Measurements from ENCODE around the gene ATN1.

ATN1 gene

DNA sequence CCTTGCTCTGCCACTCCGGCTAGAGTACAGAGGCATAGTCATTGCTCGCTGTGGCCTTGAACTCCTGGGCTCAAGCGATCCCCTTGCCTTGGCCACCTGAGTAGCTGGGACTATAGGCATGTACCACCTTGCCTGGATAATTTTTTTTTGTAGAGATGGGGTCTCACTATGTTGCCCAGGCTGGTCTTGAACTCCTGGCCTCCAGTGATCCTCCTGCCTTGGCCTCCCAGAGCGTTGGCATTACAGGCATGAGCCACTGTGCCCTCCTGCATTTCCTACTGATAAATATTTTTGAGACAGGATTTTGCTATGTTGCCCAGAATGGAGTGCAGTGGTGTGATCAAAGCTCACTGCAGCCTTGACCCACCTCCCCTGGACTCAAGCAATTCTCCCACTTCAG lies 52.3 kb downstream of the ATN1 start:
- no peak for DNase-seq

DNA sequence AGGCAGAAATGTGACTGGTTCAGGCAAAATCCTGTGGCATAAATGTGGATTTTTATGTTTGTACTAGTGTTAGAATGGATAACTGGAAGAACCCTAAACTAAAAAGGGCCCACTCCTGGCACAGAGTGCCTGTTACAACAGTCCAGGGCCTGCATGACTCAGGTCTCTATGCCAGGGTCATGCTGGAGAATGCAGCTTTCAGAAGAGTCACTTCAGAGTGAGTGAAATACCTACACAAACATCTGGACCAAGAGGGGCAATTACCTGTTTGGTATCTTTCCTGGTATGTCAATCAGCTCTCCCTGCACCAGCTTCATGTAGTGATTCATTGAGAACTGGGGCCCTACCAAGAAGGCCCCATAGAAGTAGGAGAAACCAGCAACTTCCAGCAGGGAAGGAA lies 53.0 kb downstream of the ATN1 start:
- DNase-seq = no peak

DNA sequence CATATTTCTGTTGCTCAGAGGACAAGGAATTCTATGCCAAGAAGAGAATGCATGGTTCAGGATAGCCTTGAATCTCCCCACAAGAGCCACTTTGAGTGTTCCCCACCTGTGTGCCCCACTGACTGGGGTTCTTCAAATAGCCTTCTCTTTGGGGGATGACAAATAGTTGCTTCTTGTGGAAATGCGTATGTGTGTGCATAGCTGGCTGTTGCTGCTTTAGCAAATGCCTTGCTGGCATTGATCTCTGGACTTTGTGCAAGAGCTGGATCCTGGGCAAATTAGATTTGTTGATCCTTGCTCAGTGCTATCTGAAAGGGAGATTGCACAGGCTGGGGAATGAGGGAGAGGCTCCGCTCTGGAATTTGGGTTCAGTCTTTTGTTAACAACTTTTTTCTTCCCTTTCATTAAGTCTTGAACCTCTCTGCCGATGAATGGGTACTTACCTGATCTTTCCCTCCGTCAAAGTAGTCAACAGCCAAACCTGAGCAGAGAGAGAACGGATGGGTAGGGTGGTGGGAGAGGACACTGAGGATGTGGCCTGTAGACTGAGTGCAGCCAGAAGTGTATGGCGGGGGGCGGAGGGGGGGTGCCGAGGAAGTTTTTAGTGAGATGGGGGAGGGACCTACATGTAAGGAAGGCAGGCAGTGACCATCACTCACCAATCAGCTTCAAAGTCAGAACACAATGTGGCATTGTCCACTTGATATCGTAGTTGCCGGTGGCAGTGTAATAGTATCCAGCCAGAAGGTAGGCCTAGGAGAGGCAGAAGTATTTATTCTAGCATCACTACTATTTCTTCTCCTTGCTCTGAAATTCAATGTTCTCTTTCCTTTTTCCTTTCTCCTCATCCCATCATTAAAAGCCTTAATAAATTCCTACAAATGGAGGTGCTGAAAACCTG lies 53.6 kb downstream of the ATN1 start:
- DNase-seq = no peak

DNA sequence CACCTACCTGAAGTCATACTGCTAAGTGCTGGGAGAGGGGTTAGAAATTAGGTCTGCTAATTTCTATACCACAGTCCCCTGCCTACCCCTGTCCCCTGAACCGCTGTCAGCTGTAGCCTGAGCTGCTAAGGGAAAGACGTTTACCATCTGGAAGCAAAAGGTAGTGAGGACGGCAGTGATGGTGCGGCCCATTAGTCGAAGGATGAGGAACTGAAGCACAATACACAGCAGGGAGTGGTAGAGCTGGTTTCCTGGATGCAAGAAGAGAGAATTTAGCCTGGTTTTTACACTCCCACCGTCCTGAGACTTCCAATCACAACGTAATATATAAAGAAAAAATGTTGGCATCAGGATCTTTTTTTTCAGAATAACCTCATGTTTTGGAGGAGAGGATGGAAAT lies 54.8 kb downstream of the ATN1 start:
- no peak for DNase-seq

DNA sequence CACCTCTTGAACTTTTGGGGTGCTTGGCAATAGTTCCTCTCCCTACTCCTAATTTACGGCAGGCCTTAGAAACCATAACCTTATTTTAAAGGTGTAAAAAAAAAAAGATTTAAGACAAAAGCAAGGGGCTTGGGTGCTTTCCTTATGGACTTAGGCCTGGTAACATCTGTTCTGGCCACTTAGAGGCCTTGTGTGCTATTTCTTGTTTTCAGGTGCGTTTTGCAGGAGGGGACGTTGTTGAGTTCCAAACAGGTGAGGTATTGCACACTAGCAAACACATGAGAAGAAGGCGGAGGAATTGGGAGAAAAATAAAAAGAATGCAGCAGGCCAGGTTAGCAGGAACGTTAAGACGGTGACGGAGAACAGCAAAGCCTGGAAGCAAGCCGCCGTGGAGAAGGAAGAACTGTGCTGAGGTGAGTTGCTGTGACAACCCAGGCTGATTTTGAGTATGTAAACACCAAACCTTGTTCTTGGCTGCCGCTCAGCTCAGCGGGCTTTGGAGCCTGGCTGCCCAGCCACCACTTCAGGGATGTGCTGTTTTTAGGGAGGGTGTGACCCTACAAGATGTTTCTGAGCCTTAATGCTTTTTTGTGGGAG lies 60.3 kb downstream of the ATN1 start:
- no peak for DNase-seq

Measured in NCI-H446 treated with DMSO at 0.1 percent for 48 hours (cell line).